GM21447 (cell line): Measurements from ENCODE around the gene SYTL1.

Experiments
- ATAC-seq: cut with Tn5 transposase; IDR thresholded peaks from one replicate; pipeline ENCODE4 v1.9.1; 2021; ENCODE audit not compliant: unreplicated experiment

SYTL1 gene

DNA sequence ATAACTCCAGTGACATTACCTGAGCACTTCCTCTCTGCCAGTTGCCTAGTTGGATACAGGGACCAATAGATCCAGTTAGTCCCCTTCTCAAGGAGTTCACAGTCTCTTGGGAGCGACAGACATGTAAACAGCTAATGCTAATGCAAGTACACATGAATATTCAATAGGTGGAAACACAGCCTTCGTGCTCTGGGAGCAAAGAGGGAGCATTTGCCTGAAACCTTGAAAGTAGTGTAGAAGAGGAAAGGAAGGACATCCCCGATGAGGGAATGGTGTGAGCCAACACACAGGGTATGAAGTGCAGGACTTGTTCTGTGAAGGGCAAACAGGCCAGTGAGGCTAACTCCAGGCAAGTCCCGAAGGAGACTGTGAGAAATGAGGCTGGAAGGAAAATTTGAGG lies 23.7 kb upstream of the SYTL1 start:
- no peak for ATAC-seq

DNA sequence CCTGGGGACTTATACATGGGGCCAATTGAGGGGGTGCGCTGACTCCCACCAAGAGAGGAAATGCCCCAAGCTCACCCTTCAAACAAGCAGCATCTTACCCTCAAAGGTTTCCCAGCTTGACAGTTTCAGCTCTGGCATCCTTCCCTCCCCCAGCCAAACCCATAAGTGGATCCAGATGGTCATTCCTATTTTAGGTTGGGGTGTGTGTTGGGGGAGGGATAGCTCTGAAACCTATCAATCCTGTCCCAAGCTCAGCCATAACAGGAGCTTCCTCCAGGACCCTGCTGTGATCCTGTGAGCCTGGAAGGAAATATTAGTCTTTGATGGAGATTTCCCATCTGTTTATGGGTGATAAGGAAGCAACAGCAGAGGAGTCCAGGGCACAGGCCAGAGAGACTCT lies 23.2 kb upstream of the SYTL1 start:
- ATAC-seq, result no peak

DNA sequence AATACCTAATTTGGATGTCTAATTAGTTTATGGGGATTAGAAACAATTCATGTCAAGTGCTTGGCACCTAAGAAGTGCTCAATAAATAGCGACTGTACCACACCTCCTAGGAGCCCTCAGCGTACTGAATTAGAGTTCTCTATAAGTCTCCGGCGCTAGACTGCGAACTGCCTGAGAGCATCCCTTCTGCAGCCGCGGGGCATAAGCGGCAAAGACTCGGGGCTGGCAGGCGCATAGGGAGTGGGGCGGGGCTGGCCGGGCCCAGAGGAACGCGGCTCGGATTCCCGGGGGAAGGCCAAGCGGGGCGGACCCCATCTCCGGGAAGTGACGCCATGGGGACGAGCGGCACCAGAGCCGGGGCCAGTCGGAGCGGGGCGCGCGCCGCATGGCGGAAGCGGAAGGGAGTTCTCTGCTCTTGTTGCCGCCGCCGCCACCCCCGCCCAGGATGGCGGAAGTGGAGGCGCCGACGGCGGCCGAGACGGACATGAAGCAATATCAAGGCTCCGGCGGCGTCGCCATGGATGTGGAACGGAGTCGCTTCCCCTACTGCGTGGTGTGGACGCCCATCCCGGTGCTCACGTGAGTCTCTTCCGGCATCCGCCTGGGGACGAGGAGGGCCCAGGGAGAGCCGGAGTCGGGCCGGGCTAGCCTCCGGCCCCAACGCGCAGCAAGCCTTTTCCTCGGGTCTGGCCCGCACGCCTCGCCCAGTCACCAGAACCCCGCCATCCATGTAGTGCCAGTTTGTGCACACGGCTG lies 19.8 kb upstream of the SYTL1 start, which contains the start of gene TMEM222:
Gene TMEM222 (plus strand): TSS at position 351 of the 756 bp plus-strand sequence. CDS start 35 bp downstream, at position 386.
- peak; percentile 90 for ATAC-seq

DNA sequence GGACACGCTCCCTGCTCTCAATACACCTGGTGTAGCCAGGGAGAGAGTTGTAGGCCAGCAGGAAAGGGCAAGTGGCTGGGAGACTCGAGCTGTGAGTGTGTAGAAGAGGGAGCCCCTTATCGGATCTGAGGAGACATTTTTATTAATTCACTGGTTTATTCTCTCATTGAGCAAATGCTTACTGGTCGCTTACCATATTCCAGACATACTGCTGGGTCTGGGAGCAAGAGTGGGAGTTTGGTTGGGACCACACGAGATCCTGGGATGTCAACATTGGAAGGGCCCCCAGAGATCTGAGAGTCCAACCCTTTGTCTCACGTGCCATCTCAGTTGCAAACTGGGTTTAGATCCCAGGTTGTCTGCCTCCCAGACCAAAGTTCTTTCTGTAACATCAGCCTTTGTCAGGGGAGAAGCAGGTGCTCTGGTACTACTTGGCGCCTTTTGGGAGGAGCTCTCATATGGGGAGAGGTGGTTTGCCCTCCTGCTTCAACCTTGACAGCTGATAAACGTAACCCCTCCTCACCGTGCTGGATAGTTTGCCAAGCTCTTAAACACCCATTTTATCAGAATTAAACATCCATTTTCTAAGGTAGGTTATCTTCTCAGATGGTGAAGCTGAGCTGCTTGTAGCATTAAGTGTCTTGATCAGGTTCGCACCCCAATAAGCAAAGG lies 19.1 kb upstream of the SYTL1 start:
- peak; percentile 6 for ATAC-seq

DNA sequence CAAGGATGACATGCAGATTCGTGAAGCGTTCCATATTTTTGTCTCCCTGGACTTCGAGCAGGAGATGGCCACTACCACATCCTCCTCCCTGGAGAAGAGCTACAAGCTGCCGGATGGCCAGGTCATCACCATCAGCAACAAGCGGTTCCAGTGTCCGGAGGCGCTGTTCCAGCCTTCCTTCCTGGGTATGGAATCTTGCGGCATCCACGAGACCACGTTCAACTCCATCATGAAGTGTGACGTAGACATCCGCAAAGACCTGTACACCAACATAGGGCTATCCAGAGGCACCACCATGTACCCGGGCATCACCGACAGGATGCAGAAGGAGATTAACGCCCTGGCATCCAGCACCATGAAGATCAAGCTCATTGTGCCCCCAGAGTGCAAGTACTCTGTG lies 16.5 kb upstream of the SYTL1 start:
- ATAC-seq, result no peak

DNA sequence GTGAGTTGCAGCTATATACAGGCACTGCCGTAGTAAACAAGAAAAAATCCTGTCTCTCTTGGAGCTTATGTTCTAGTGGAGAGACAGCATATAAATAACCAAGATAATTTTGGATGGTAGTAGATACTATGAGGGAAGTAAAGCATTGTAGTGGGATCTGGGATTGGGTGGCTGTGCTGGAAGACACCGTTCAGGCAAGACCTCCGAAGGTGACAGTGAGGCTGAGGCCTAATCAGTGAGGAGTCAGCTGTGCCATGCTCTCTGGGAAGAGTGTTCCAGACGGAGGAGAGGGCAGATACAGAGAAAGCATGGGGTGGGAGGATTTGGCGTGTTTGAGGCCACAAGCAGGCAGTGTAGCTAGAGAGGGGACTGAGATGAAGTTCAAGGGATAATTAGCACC lies 13.9 kb upstream of the SYTL1 start:
- no peak for ATAC-seq

DNA sequence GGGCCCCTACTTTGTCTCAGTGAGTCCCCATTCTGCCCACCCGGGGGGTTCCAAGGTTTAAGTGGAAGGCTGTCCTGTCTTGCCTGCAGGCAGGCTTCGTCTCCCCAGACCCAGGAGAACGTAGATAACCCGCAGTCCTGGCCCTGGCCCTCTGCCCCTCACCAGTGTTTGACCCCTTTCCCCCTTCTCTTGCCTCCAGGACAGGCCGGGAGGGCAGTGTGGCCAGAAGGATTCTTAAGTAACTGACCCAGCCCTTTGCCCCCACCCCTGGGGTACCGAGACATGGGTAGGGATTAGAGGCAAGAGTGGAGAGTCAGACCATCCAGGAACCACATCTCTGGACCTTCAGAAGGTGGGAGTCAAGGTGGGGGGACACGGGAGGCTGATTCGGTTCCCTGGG lies 11.0 kb upstream of the SYTL1 start:
- ATAC-seq, result no peak

DNA sequence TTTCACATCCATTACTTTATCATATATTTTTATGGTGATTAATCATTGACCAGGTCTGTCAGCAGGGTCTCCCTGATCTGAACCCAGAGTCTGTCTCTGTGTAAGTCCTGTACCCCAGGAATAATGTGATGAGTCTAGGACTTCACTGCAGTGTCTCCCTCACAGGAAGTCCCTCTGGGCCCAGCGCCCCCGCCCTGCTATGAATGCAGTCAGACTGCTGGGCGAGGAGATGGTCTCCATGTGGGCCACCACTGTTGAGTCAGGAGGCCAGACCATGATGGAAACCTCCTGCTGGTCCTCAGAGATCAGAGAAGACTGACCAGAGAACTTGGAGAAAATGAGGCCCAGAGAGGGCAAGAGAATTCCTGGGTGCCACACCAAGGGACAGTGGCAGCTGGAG lies 10.4 kb upstream of the SYTL1 start:
- no peak for ATAC-seq

DNA sequence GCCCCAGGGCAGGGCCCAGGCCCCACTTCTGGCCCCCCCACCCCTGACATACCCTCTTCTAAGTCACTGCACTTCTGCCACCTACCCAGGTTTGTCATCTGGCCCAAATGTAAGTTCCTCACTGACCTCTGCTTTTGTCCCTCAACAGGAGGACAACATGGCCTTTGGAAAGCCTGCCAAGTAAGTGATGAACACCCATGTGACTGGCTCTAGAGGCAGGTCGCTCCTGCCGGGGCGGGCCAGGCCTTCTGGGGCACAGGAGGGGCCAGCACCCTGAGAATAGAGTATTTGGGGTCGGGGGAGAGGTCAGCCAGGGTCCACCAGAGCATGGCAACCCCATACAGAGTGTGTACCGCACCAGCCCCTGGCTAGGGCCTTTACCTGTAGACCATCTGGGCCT lies 9.9 kb upstream of the SYTL1 start:
- no peak for ATAC-seq

DNA sequence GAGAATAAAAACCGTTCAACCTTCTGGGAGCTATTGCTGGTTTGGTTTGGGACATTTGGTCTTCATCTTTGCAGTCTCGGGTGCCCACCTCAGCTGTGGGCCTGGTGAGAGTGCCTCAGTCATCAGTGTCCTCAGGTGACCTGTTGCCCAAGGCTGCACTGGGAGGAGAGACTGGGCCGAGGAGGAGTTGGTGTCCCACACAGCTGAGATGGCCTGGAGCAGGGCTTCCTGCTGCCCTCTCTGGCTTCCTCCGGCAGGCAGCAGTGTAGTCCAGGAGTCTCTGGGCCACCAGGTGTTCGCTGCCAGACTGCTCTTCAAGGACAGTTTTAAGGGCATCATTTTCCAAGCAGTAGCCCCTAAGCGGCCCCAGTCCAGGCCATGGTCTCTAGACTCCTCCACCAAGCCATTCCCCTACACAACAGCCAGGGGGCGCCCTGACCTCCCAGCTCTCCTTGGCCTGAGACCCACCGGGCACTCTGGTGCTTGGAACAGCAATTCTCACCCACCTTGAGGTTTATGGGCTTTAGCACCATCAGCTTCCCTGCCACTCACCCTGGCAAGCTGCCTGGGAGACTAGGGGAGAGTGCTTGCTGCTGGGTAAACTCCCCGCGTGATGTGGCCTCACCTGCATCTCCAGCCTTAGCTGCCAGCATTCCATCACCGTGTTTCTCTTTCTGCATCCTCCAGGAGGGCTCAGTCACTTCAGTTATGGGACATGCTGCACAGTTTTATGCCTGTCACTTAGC lies 9.1 kb upstream of the SYTL1 start:
- no peak for ATAC-seq

DNA sequence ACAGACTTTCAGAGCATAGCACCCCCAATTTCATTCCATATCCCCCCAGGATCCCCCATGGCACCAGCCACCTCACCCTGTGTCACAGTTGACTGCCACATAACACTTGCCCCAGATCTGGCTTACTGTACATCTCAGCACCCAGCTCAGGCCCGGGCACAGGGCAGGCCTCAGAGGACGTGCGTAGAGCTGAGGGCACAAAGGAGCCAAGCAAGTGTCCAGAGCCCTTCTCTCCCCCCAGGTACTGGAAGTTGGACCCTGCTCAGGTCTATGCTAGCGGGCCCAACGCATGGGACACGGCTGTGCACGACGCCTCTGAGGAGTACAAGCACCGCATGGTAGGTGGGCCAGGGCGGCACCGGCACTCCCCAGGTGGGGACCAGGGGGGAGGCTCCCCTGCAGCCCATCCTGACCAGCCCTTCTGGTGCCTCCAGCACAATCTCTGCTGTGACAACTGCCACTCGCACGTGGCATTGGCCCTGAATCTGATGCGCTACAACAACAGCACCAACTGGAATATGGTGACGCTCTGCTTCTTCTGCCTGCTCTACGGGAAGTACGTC lies 8.0 kb upstream of the SYTL1 start:
- ATAC-seq, result no peak

DNA sequence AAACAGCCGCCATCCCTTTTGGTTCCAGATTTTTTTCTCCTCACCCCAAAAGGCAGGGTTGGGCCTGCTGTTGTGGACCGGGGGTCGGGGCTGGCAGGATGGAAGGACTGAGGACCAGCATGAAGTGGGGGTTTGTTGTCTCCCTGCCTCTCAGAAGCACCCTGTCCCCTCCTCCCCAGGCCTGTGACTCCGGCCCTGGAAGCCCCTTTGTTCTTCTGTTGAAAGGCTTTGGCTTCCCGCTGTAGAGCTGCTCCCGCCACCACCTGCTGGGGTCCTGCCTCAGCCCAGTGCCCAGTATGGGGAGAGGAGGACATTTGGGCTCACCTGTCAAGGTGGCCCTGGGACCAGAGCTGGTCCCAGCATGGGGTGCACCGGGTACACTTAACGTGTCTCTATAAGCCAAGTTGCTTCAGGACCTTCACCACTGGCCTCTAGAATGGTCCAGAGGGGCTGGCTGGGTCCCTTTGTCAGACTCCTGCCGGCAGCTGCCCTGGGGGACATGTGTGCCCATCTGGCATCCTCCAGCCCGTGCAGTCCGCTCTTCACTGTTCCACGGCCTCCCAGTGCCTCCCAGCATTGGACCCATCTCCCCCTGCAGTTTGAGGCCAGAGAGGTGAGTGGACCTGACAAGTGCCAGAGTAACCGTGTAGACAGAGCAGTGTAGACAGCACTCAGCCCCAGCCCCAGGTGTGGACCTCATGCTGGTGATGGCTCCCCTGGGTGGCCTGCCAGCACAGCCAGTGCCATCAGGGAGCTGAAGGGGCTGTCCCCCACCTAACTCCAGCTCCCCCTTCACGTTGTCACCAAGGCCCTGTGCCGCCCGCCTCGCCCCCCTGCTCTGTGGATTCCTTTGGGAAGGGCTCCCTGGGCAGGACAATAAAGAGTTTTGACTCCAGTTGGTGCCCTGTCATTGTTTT lies 6.1 kb upstream of the SYTL1 start:
- ATAC-seq, result no peak

DNA sequence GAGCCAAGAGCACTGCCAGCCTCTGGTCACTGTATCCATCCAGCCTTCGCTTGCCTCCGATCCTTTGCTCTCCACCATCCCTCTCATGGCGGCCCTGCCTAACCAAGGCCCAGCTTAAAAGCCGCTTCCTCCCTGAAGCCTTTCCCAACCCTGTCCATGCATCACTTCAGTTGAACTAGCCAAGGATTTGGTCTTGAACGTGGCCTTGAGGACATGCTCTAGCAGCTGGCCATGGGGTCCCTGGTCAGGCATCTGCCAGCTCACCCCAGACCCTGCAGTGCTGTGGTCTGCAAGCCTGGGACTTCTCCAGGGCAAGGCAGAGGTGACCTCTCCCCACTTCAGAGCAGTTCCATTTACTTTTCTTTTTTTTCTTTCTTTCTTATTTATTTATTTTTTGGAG lies 5.1 kb upstream of the SYTL1 start:
- no peak for ATAC-seq

DNA sequence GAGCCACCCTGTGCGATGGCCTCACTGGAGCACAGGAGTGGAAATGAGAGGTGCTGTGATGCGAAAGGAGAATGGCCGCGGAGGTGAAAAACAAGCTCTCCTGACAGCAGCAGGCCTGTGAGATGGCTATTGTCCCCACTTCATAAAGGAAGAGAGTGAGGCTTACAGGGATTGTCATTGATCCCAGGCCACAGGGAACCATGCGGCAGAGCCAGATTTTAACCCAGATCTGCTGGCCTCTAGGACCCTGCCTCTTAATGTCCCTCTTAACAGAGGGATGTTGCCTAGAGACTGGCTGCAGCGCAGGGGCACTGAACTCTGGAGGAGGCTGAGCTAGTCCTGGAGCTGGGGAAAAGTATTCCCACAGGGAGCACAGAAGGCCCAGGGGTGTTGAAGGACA lies 3.1 kb upstream of the SYTL1 start:
- ATAC-seq, result no peak

DNA sequence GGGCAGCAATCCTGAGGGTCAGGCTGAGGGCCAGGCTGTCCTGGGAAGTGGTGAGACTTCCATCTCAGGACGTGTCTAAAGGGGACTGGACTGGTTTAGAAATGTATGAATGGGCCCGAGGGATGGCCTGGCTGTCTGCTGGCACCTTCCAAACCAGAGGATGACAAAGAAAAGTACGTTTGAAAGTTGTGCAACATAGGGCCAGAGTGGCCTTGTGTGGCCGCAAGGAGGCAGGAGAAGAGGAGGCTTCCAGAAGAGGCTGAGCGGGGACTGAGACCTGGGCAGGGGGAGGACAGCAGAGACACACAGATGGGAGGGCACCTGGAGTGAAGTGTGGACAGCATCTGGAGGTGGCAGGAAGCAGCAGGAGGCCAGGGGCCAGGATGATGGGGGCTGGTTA lies 2.6 kb upstream of the SYTL1 start:
- ATAC-seq, result no peak

DNA sequence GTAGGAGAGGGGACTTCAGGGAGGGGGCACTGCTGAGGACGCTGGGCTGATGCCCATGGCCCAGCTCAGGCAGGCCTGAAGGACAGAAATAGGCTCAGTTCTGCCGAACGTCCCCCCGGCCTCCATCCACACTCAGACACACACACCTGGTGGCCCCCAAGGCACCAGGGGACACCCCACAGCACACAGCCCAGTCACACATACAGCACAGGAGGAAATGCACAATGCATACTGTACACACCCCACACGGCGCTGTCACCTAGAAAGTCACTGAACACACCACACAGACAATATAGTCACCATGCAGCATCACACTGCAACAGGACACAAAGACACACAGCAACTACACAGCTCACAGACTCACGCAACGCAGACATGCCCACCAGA lies 562 bp downstream of the SYTL1 start:
- ATAC-seq, result no peak

DNA sequence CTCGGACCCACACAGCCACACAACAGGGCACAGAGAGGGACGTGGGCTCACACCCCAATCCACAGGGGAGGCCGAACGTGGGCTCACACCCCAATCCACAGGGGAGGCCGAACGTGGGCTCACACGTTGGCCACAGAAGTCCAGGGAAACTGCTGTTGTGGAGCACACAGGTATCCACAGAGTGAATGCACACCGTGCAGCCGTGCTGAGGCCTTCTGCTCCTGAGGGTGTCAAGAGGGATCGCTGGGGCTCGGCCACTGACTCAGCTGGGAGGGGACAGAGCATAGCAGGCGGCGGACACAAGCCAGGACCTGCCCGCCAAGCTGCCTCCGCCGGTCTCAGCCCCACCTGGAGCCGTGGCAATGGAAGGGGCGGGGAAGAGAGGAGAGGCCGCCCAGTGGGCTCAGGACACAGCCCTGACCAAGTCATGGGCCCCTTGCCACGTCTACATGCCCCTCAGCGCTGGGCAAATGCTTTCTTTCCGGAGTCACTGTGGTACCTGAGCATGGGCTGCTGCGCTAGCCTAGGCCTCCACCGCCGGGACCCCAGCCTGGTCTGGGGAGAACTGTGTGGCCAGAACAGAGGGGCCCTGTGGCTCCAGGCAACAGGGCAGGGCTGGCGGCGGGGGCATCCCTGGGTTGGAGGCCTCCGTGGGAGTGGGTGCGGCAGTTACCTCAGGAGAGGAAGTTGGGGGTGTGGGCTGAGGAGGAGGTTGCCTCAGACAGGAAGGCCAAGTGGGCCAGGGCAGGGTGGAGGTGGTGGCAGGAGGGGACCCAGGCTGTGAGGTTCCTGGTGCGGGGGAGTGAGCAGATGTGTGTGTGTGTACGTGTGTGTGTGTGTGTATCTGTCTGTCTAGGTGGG lies 1.2 kb downstream of the SYTL1 start:
- ATAC-seq, result no peak

DNA sequence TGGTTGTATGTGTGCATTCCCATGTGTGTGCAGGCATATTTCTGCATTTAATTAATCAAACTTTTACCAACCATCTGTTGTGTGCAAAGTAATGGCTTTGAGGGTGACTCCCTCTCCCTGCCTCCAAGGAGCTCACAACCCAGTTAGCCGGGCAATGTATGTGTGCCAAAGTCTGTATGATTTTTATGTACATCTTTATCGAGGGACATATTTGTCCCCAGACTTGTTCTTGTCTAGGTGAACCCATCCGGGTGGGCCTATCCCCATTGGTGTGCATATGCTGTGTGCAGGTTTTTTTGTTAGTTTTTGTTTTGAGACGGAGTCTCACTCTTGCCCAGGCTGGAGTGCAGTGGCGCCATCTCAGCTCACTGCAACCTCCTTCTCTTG lies 1.8 kb downstream of the SYTL1 start:
- no peak for ATAC-seq

DNA sequence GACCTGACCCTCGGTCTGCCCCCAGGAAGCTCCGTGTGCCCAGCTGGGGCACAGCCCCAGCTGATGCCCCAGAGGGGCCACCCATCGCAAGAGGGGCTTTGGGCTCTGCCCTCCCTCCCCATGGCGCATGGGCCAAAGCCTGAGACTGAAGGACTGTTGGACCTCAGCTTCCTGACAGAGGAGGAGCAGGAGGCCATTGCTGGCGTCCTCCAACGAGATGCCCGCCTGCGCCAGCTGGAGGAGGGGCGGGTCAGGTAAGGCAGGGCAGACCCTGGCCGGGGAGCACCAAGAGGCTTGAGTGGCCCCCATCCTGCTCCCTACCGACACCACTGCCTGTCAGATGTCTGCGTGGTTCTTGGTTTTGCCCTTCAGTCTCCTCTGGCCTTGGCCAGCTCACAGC lies 3.5 kb downstream of the SYTL1 start:
- no peak for ATAC-seq

DNA sequence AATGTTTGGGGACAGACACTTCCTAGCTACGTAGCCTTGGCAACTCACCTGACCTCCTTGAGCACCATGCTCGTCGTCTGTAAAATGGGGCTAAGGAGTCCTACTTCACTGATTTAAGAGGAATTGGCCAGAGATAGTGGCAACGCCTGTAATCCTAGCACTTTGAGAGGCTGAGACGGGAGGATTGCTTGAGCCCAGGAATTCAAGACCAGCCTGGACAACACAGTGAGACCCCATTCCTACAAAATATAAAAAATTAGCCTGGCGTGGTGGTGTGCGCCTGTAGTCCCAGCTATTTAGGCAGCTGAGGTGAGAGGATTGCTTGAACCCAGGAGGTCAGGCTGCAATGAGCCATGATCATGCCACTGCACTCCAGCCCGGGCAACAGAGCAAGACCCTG lies 4.5 kb downstream of the SYTL1 start:
- ATAC-seq, result no peak
